GM06990 (cell line): Measurements from ENCODE around the gene GRM3.
A peak's percentile ranks its signal among the peaks of the same experiment; 100 is the strongest.

Source experiments
- DNase-seq: peaks from one replicate; pipeline ENCODE4 v3.0.0-alpha.2; 2011; ENCODE audit not compliant: insufficient read length; ENCODE audit errors: extremely low read depth
- H3K27me3 ChIP-seq: replicated peaks from 2 replicates; pipeline ENCODE4 v1.6.0; 2011; ENCODE audit warnings: low read length; ENCODE audit not compliant: control insufficient read depth, insufficient read depth
- H3K36me3 ChIP-seq: 2 replicates; pipeline ENCODE4 v1.5.1; 2011; ENCODE audit warnings: low read length; ENCODE audit not compliant: control insufficient read depth, insufficient read depth
- H3K4me3 ChIP-seq: replicated peaks from 2 replicates; pipeline ENCODE4 v1.5.1; 2011; ENCODE audit warnings: low read depth, mild to moderate bottlenecking, control low read depth, low read length
- CTCF ChIP-seq: IDR thresholded peaks from 2 replicates; pipeline ENCODE4 v1.5.1; 2011; ENCODE audit warnings: low read length, control low read depth, mild to moderate bottlenecking, inconsistent platforms; ENCODE audit not compliant: insufficient read depth, poor library complexity, severe bottlenecking

Gene GRM3

GRCh38 chr7:86667732-86668131 is 24.0 kb downstream of the GRM3 start:
- Histone ChIP-seq H3K36me3 (no peaks in the 10 kb centered on the region), H3K27me3 (no peaks in the 10 kb centered on the region), H3K4me3 (no peak overlapping the region)
- DNase-seq, result no peak
- TF ChIP-seq CTCF, result peak; percentile 33

- Histone ChIP-seq H3K36me3 (no peaks in the 10 kb centered on the region), H3K27me3 (no peaks in the 10 kb centered on the region), H3K4me3 (no peak overlapping the region)
- TF ChIP-seq CTCF, result no peak
- DNase-seq, result no peak
Measured at GRCh38 chr7:86668315-86668714, 24.6 kb downstream of the GRM3 start.

- Histone ChIP-seq H3K36me3 (no peaks in the 10 kb centered on the region), H3K4me3 (no peak overlapping the region), H3K27me3 (no peaks in the 10 kb centered on the region)
- no peak for DNase-seq
- TF ChIP-seq CTCF, result no peak
Measured at GRCh38 chr7:86687831-86688230, 44.1 kb downstream of the GRM3 start.

- H3K4me3 ChIP-seq, result no peak overlapping the region
- DNase-seq, result no peak
- TF ChIP-seq CTCF, result no peak
Measured at GRCh38 chr7:86689363-86689762, 45.7 kb downstream of the GRM3 start.

GRCh38 chr7:86692755-86693154 is 49.0 kb downstream of the GRM3 start:
- Histone ChIP-seq H3K36me3 (no peaks in the 10 kb centered on the region), H3K27me3 (no peaks in the 10 kb centered on the region), H3K4me3 (no peak overlapping the region)
- DNase-seq, result no peak
- TF ChIP-seq CTCF, result no peak

More at GRCh38 chr7:86689363-86689762, 45.7 kb downstream of the GRM3 start:
- no peaks in the 10 kb centered on the region for H3K27me3 ChIP-seq
- no peaks in the 10 kb centered on the region for H3K36me3 ChIP-seq

GRCh38 chr7:86706406-86706805 is 62.7 kb downstream of the GRM3 start:
- TF ChIP-seq CTCF, result no peak
- no peak for DNase-seq
- Histone ChIP-seq H3K27me3 (no peaks in the 10 kb centered on the region), H3K4me3 (no peak overlapping the region), H3K36me3 (no peaks in the 10 kb centered on the region)
